HG03108 (cell line): ENCODE measurements around the gene FALEC.

Experiments
- ATAC-seq: cut with Tn5 transposase; IDR thresholded peaks from one replicate; pipeline ENCODE4 v1.9.1; 2021; ENCODE audit warnings: moderate library complexity; ENCODE audit not compliant: unreplicated experiment

FALEC gene

GRCh38 chr1:150511985-150512660, 3.4 kb upstream of the FALEC start:
- ATAC-seq = no peak

DNA sequence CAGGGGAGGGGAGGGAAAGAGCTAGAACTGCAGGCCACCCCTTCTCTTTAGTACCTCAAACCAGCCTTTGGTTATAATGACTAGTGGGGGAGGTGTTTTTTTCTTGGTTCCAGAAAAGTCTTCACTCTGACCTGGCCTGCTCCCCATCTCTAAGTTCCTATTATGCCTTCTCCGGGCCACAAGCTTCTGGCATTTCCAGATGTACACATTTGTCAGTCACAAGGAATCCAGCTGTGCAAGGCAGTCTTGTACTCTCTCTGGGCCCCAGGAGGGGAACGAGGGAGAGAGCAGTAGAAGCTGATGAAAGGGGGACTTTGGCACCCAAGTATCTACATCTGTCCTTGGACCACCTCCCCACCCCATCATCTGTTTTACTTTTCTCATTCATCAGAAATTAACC, 2.7 kb upstream of the FALEC start:
- ATAC-seq = no peak

DNA sequence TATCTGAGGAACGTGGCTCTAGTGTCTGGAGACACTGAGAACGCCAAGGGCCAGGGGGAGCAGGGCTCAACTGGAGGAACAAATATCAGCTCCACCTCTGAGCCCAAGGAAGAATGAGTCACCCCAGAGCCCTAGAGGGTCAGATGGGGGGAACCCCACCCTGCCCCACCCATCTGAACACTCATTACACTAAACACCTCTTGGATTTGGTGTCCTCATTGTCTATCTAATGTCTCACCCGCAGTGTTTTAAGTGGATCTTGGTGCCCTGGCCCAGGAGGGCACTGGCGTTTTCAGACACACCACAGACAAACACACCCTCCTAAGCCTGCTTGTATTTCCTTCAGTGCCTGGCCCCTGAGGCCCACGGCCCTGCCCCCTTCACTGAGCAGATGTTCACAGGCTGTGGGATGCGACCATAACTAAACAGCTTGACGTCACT, 2.2 kb upstream of the FALEC start:
- no peak for ATAC-seq

DNA sequence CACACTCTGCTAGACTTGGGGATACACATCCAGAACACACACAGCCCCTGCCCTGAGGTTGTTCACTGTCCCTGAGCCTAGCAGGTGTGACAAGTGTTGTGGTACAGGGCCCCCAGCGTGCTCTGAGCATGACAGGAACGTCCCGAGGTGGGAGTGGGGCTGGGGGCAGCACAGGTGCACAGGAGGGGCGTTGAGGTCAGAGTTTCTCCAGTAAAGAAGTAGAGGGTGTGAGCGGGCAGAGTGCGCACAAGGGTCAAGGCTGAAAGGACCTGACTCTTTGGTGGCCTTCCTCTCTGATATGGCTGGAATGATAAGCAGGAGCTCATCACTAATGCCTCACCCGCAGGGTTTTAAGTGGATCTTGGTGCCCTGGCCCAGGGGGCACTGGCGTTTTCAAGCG, 1.3 kb upstream of the FALEC start:
- no peak for ATAC-seq

DNA sequence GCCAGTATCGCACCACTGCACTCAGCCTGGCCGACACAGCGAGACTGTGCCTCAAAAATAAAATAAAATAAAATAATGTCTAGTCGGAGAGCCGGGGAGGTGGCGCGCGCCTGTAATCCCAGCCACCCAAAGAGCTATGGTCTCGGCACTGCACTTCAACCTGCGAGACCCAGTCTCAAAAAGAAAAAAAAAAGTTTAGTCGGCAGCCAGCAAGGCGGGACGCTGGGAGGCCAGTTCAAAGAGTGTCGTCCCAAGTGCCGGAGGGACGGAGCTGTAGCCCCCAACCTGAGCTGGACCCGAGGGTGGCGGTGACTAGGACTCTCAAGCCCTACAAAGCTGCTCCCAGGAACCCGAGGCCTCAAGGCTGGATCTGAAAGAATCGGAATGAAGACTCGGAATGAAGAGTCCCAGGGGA, 632 bp upstream of the FALEC start:
- ATAC-seq = no peak

DNA sequence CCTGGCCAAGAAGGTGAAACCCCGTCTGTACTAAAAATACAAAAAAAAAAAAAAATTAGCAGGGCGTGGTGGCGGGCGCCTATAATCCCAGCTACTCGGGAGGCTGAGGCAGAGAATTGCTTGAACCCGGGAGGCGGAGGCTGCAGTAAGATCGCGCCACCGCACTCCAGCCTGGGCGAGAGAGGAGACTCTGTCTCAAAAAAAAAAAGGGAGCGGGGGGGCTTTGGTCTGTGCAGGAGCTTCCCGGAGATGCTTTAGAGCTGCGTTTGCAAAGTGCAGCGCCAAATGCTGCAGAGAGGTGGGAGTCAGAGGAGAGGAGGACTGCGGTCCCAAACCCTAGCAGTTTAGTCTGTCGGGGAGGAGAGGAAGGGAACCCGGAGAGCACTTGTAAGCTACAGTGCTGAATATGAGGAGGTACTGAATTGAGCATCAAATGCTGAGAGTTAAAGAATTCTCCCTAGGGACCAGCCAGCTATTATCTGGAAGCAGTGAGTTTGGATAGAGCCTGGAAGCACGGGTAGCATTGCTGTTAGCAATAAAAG, 569 bp downstream of the FALEC start:
- ATAC-seq = no peak

- no peak for ATAC-seq
These were observed 1.1 kb downstream of the FALEC start for GRCh38 chr1:150516616-150517015.

GRCh38 chr1:150521196-150521968, 5.8 kb downstream of the FALEC start:
- ATAC-seq = no peak

GRCh38 chr1:150525348-150525747, 9.8 kb downstream of the FALEC start:
- no peak for ATAC-seq

DNA sequence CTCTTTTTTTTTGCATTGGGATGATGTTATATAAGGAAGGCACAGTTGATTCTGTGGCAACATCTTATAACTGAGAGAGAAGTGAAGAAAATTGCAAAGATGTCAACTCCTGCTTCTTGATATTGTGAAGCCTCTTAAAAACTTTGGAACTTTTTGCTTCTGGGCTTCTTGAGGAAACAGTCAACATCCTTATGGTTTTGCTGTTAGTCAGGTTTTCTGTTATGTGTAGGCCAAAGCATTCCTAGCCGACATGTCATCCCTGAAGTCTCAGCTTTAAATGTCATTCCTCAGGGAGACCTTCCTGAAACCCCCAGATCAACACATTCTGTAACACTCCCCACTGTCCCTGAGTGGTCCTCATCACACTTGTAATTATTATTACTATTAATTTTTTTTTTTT, 12.6 kb downstream of the FALEC start:
- no peak for ATAC-seq

DNA sequence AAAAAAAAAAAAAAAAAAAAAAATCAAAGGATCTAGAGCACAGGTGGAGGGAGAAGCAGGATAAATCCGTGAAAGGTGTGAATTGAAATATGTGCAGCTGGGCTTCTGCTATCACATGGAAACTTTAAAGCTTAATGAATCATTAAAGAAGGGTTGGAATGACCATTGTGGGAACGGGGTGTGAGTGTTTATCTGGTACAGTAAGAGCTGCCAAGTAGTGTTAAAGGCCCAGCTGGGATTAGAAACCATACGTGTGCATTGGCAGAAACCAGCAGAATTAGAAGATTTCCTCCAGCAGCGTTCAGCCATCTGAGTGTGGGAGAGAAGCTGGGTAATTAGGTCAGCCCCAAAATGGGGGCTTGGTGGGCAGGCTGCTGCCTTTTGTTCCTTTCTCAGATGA, 13.5 kb downstream of the FALEC start:
- no peak for ATAC-seq

DNA sequence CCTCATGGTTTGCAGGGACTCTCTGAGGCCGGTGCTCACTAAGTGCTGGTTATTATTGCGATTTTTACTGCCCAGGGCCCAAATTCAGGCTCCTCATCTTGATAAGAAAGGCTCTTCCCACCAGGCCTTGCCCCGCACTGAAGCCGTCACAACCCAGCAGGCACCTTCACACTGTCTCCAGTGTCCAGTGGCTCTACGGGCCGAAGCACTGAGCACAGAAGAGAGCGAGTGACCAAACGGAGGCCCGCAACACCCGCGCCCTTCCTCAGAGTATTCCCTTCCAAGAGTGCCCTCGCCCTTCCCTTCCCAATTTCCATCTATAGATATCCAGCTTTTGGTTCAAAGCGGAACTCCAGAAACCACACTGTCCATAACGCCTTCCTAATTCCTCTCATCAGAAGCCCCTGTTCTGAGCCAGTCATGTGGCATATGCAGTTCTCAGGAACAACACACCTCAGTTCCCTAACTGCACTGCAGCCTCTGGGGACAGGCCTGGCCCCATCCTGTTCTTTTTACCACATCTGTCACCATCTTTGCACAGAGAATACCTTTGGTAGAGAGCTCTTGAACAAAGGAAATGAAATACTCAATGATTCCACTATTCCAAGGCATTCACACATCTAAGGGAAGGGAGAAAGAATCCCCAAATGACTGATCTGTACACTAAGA, 15.1 kb downstream of the FALEC start:
- ATAC-seq = no peak

DNA sequence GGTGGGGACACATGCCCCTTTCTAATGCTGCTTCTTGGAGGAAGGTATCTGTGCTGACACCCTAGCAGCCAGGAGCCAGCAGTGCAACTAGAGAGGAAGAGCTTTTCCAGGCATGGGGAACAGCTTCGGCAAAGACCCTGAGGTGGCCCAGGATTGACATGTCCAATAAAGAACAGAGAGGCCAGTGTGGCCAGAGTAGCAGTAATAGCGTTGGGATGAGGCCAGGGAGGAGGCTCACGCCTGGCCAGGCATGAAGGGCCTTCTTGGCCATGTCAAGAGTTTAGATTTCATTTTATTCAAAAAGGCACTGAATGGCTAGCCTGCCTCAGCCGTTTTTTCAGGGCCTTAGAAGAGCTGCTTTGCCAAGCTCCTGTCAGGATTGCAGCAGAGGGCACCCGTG, 17.3 kb downstream of the FALEC start:
- no peak for ATAC-seq

GRCh38 chr1:150534002-150534401, 18.4 kb downstream of the FALEC start:
- no peak for ATAC-seq

GRCh38 chr1:150535511-150536287, 20.1 kb downstream of the FALEC start:
- no peak for ATAC-seq

GRCh38 chr1:150536836-150537731, 21.5 kb downstream of the FALEC start:
- no peak for ATAC-seq

- no peak for ATAC-seq
These were observed 22.5 kb downstream of the FALEC start for GRCh38 chr1:150537732-150538684.

GRCh38 chr1:150543500-150544143, 28.1 kb downstream of the FALEC start:
- no peak for ATAC-seq
